Mesenchymal stem cell (in vitro differentiated cells and primary cell): Measurements from ENCODE around the gene THTPA.
A peak's percentile ranks its signal among the peaks of the same experiment; 100 is the strongest.

Experiments used
- DNase-seq: peaks from one replicate; pipeline ENCODE4 v3.0.0-alpha.2; 2013
- H2AFZ ChIP-seq: one replicate; pipeline ENCODE4 v1.6.1; 2013; ENCODE audit warnings: low read depth, mild to moderate bottlenecking, control low read depth, inconsistent platforms, low read length, moderate library complexity
- H2AK5ac ChIP-seq: 2 replicates; pipeline ENCODE4 v1.6.1; 2013; ENCODE audit warnings: low read length, moderate library complexity, mild to moderate bottlenecking, inconsistent platforms; ENCODE audit not compliant: severe bottlenecking
- H2BK120ac ChIP-seq: one replicate; pipeline ENCODE4 v1.6.1; 2013; ENCODE audit warnings: low read depth, mild to moderate bottlenecking, inconsistent platforms, low read length, moderate library complexity
- H2BK12ac ChIP-seq, 2 experiments: one replicate each; pipeline ENCODE4 v1.6.1; 2013; ENCODE audit warnings: inconsistent platforms in 2 of 2, low read length in 2 of 2, mild to moderate bottlenecking in 2 of 2, moderate library complexity in 2 of 2, control low read depth in 1 of 2
- H2BK15ac ChIP-seq: one replicate; pipeline ENCODE4 v1.6.1; 2013; ENCODE audit warnings: mild to moderate bottlenecking, low read depth, inconsistent platforms; ENCODE audit not compliant: poor library complexity, severe bottlenecking
- H2BK5ac ChIP-seq: 2 replicates; pipeline ENCODE4 v1.6.1; 2013; ENCODE audit warnings: low read depth, mild to moderate bottlenecking, low read length, control low read depth, inconsistent platforms; ENCODE audit not compliant: poor library complexity, severe bottlenecking
- H3K14ac ChIP-seq, 2 experiments: one replicate each; pipeline ENCODE4 v1.6.1; 2013; ENCODE audit warnings: inconsistent platforms in 2 of 2, low read length in 2 of 2, control low read depth in 1 of 2, mild to moderate bottlenecking in 1 of 2, moderate library complexity in 1 of 2
- H3K18ac ChIP-seq, 2 experiments: one replicate each; pipeline ENCODE4 v1.6.1; 2013; ENCODE audit warnings: inconsistent platforms in 2 of 2, low read length in 2 of 2, control low read depth in 1 of 2, low read depth in 1 of 2, mild to moderate bottlenecking in 1 of 2
- H3K23ac ChIP-seq, 2 experiments: one replicate each; pipeline ENCODE4 v1.6.1; 2013; ENCODE audit warnings: inconsistent platforms in 2 of 2, low read length in 2 of 2, mild to moderate bottlenecking in 2 of 2, moderate library complexity in 2 of 2, control low read depth in 1 of 2
- H3K27ac ChIP-seq: 2 replicates; pipeline ENCODE4 v1.5.1; 2013; ENCODE audit warnings: mild to moderate bottlenecking, moderate library complexity, low read length, control low read depth, inconsistent platforms; ENCODE audit not compliant: poor library complexity, severe bottlenecking
- H3K27me3 ChIP-seq, 2 experiments: 2 replicates each; pipeline versions ENCODE4 v1.6.1 to v1.7.0; 2013; ENCODE audit warnings: low read length in 2 of 2, mild to moderate bottlenecking in 2 of 2, moderate library complexity in 2 of 2, control low read depth in 1 of 2, inconsistent platforms in 1 of 2; ENCODE audit not compliant: control insufficient read depth in 1 of 2, insufficient read depth in 1 of 2
- H3K36me3 ChIP-seq, 2 experiments: 2 replicates each; pipeline versions ENCODE4 v1.6.1 to v1.7.0; 2013; ENCODE audit warnings: low read length in 2 of 2, control low read depth in 1 of 2, inconsistent platforms in 1 of 2, low read depth in 1 of 2, mild to moderate bottlenecking in 1 of 2; ENCODE audit not compliant: insufficient read depth in 2 of 2, control insufficient read depth in 1 of 2
- H3K4ac ChIP-seq, 2 experiments: one replicate each; pipeline ENCODE4 v1.6.1; 2013; ENCODE audit warnings: inconsistent platforms in 2 of 2, low read length in 2 of 2, mild to moderate bottlenecking in 2 of 2, moderate library complexity in 2 of 2, control low read depth in 1 of 2, low read depth in 1 of 2
- H3K4me1 ChIP-seq: 2 replicates; pipeline ENCODE4 v1.6.1; 2013; ENCODE audit warnings: low read depth, low read length, control low read depth; ENCODE audit not compliant: control insufficient read depth, insufficient read depth
- H3K4me2 ChIP-seq: 2 replicates; pipeline ENCODE4 v1.6.1; 2013; ENCODE audit warnings: low read length, mild to moderate bottlenecking, inconsistent platforms; ENCODE audit not compliant: poor library complexity, severe bottlenecking
- H3K4me3 ChIP-seq, 2 experiments: 2 replicates each; pipeline versions ENCODE4 v1.5.1 to v1.7.0; 2013; ENCODE audit warnings: low read length in 2 of 2, mild to moderate bottlenecking in 2 of 2, control low read depth in 1 of 2, low read depth in 1 of 2; ENCODE audit not compliant: insufficient read depth in 1 of 2
- H3K79me1 ChIP-seq: replicated peaks from 2 replicates; pipeline ENCODE4 v1.6.1; 2013; ENCODE audit warnings: mild to moderate bottlenecking, control low read depth, low read length, inconsistent platforms; ENCODE audit not compliant: poor library complexity, severe bottlenecking
- H3K9ac ChIP-seq: 2 replicates; pipeline ENCODE4 v1.7.0; 2013; ENCODE audit warnings: mild to moderate bottlenecking, low read length, moderate library complexity
- H3K9me3 ChIP-seq: 2 replicates; pipeline ENCODE4 v1.7.0; 2013; ENCODE audit warnings: mild to moderate bottlenecking, low read length; ENCODE audit not compliant: control insufficient read depth
- H4K8ac ChIP-seq: one replicate; pipeline ENCODE4 v1.6.1; 2013; ENCODE audit warnings: inconsistent platforms, mild to moderate bottlenecking, low read length, moderate library complexity
- H4K91ac ChIP-seq: one replicate; pipeline ENCODE4 v1.6.1; 2013; ENCODE audit warnings: mild to moderate bottlenecking, low read length, inconsistent platforms
- WGBS: methylation state at CpG from one replicate; pipeline ENCODE4 v1.1.7; 2013; ENCODE audit warnings: mixed read lengths; 5-methylcytosine and 5-hydroxymethylcytosine counted together

The THTPA gene

DNA sequence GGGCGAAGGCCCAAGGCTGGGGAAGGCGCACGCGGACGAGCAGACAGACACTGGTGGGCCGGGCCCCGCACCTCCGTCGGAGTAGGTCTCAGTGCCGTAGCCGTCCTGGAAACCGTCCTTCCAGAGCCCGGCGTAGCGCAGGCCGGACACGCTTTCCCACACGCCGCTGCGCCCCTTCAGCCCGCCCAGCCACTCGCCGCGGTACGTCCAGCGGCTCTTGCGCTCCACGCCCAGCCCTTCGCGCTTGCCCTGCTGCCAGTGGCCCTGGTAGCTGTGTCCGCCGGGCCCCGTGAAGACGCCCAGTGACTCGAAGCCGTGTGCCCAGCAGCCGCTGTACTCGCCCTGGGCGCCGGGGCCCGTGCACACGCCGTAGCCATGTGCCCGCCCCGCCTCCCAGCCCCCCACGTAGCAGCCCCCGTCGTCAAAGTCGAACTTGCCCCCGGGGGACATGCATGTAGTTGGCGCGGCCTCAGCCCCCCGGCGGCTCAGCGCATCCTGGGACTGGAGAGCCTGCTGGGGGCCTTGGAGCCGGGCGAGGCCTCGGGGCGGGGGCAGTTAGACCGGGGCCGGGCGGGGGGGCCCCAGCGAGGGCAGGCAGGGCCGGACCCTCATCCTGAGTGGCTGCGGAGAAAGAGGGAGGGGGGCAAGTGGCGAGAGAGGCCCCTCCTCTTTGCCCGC lies 21.1 kb downstream of the THTPA start:
- H2BK120ac ChIP-seq = no peak overlapping the region
- peaks cover 15% of the 10 kb centered on the region for H3K4me1 ChIP-seq
- 8% methylated on average over 53 of the region's 67 CpGs for WGBS

DNA sequence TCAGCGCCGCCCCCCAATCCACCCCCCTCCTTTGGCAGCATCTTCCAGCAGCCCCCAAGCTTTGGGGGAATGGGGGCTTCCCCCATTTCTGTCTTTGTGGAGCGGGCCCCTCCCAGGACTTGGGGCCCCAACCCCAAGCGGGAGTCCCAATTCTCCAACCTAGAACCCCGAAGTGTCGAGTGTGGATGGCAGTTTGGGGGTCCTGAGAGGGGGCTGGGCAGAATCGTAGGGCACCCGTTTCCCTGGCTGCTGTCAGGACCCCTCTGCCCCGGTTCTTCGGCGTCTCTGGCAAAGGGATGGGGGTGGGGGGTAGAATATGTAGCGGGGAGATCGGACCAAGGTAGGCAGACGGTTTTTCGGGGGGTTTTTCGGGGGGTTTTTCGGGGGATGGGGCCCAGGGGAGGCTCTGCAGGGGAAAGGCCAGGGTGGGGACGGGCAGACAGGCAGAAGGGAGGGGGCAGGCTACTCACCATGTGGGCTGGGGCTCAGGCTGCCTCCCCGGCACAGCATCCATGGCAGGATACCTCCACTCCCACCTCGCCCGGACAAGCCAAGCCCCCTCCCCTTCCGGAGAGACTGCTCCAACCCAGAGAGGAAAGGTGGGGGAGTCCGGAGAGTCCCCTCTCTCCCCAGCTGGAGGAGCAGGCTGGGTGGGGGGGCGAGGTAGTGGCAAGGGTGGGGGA lies 21.8 kb downstream of the THTPA start:
- Histone ChIP-seq H3K27ac (no peak overlapping the region), H3K9me3 (no peaks in the 10 kb centered on the region), H3K36me3 (peaks cover 0 to 2% of the 10 kb centered on the region in 2 experiments), H2BK5ac (no peak overlapping the region), H3K18ac (no peak overlapping the region), H3K4me3 (no peak overlapping the region), H3K4me2 (no peak overlapping the region), H3K79me1 (no peaks in the 10 kb centered on the region), H2AFZ (no peak overlapping the region), H2BK15ac (no peak overlapping the region), H3K4me1 (peaks cover 15% of the 10 kb centered on the region), H2BK12ac (no peak overlapping the region), H3K9ac (no peak overlapping the region), H2AK5ac (no peak overlapping the region), H3K23ac (no peak overlapping the region), H4K91ac (no peak overlapping the region), H3K14ac (no peak overlapping the region), H3K27me3 (peaks cover 72 to 81% of the 10 kb centered on the region in 2 experiments), H4K8ac (no peak overlapping the region), H3K4ac (no peak overlapping the region), H2BK120ac (no peak overlapping the region)
- WGBS = 7% methylated on average over 14 of the region's 24 CpGs
- DNase-seq = no peak

More for the DNA sequence above, 21.1 kb downstream of the THTPA start:
- Histone ChIP-seq H2BK12ac (no peak overlapping the region), H3K14ac (no peak overlapping the region), H3K79me1 (no peaks in the 10 kb centered on the region), H3K4ac (no peak overlapping the region), H2AK5ac (no peak overlapping the region), H3K27ac (no peak overlapping the region), H2BK15ac (no peak overlapping the region), H3K4me3 (no peak overlapping the region), H3K36me3 (peaks cover 0 to 2% of the 10 kb centered on the region in 2 experiments), H4K8ac (no peak overlapping the region), H3K18ac (no peak overlapping the region), H3K9ac (no peak overlapping the region), H3K27me3 (peaks cover 70 to 81% of the 10 kb centered on the region in 2 experiments), H3K23ac (peak overlapping the region in 1 of 2 experiments; percentile 72), H4K91ac (no peak overlapping the region), H2AFZ (no peak overlapping the region), H2BK5ac (no peak overlapping the region), H3K4me2 (peak overlapping the region; percentile 4), H3K9me3 (no peaks in the 10 kb centered on the region)
- no peak for DNase-seq

DNA sequence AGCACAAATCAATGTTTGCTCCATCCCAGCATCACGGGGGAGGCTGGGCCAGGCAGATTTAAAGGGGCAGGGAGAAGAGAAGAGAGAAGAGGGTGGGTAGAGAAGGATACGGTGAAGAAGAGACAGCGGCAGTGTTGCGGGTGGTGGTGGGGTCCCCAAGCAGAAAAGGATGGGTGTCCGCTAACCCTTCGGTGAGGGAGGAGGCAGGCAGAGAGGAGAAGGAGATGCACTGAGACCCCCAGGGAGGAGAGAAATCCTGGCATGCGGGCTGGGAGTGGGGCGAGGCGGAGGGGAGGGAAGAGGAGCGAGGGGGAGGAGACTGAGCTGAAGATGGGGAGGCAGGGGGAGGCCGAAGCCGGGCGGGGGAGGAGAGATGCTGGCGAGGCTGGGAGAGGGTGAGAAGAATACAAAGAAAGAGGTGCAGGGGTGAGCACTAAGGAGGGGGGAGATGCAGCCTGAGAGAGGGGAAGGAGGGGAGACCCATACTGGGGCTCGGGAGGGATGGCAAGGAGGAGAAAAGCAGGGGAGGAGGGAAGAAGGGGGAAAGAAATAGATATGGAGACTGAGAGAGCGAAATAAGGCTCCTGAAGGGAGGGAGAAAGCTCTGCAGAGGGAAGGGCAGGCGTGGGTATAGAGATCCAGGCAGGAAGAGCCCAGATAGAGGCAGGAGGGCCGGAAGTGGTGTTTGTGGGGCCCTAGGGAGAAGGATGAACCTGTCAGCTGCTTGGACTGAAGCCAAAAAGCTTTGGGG lies 22.7 kb downstream of the THTPA start, which contains the start of gene JPH4:
Gene JPH4 (minus strand): TSS at position 231 of the 751 bp plus-strand sequence. CDS start 1,337 bp downstream, outside the sequence.
- Histone ChIP-seq H3K14ac (no peak within 1 kb of the TSS), H3K27ac (no peak within 1 kb of the TSS), H3K4me2 (no peak within 1 kb of the TSS), H3K9ac (no peak within 1 kb of the TSS), H3K27me3 (peaks cover 65 to 74% of the 10 kb centered on the region in 2 experiments), H3K4me1 (peaks cover 15% of the 10 kb centered on the region), H3K36me3 (peaks cover 0 to 2% of the 10 kb centered on the region in 2 experiments), H3K79me1 (no peaks in the 10 kb centered on the region), H4K8ac (no peak within 1 kb of the TSS), H3K23ac (no peak within 1 kb of the TSS), H3K4me3 (no peak within 1 kb of the TSS), H2AFZ (no peak within 1 kb of the TSS), H2BK120ac (no peak within 1 kb of the TSS), H2AK5ac (no peak within 1 kb of the TSS), H3K4ac (no peak within 1 kb of the TSS), H2BK12ac (no peak within 1 kb of the TSS), H2BK15ac (no peak within 1 kb of the TSS), H3K18ac (no peak within 1 kb of the TSS), H3K9me3 (no peaks in the 10 kb centered on the region), H4K91ac (no peak within 1 kb of the TSS), H2BK5ac (no peak within 1 kb of the TSS)
- no peak for DNase-seq
- 12% methylated on average over 18 of the region's 18 CpGs for WGBS

DNA sequence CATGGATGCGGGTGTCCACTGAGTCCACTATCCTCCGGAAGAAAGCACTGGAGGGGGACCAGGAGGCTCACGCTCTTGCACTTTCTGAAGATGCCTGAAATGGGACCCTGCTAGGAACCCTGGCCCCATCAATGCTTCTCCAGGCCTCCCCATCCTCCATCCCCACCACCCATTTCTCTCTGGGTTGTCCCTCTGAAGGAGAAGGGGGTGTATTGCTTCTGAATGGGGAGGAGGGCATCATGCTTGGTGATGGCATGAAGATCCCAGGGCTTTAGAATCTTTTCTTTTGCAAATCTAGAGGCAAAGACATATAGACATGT lies 23.2 kb downstream of the THTPA start:
- 83% methylated on average over 2 of the region's 3 CpGs for WGBS
- no peak overlapping the region for H3K4ac ChIP-seq

More for the DNA sequence above, 23.2 kb downstream of the THTPA start:
- Histone ChIP-seq H3K23ac (no peak overlapping the region), H2BK120ac (no peak overlapping the region), H2BK5ac (no peak overlapping the region), H2AK5ac (no peak overlapping the region), H3K18ac (no peak overlapping the region), H3K9ac (no peak overlapping the region), H4K8ac (no peak overlapping the region), H4K91ac (no peak overlapping the region), H3K27ac (no peak overlapping the region), H2BK15ac (no peak overlapping the region), H3K4me2 (no peak overlapping the region), H3K4me1 (peaks cover 15% of the 10 kb centered on the region), H3K27me3 (peaks cover 65 to 73% of the 10 kb centered on the region in 2 experiments), H3K4me3 (no peak overlapping the region), H3K14ac (no peak overlapping the region), H3K9me3 (no peaks in the 10 kb centered on the region), H2BK12ac (no peak overlapping the region), H3K36me3 (peaks cover 0 to 2% of the 10 kb centered on the region in 2 experiments), H3K79me1 (no peaks in the 10 kb centered on the region), H2AFZ (no peak overlapping the region)
- no peak for DNase-seq
